Measurements from ENCODE around the gene TRPC5OS. TPM values are rescaled to one million over a fixed set of nuclear protein-coding genes. Genes with fewer than 3 reads are reported as not detected.
A peak's percentile ranks its signal among the peaks of the same experiment; 100 is the strongest.

TRPC5OS gene
- 4.8 TPM for total RNA-seq (ENCODE audit: insufficient read depth, low replicate concordance)

DNA sequence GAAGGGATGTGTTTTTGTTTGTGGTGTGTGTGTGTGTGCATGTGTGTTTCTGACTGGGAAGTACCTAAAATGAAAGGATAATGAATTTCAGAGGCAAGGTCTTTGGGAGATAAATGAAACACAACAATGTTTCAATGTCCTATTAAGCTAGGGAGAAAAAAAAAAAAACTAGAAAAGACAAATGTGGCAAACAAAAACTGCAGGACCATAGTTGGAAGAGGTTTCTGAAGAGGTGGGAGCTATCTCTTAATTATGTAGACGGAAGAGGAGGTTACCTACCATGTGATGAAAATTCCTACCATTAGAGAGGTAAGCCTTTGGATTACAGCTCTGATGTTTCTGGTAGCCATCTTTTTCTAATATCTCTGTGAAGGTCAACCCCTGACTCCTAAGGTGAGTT, at the start of gene TRPC5OS:
TSS of gene TRPC5OS (plus strand) at position 301 of the 400 bp plus-strand sequence. CDS start 25,669 bp downstream, outside the sequence.
- DNase-seq (ENCODE audit: low spot score) = no peak

DNA sequence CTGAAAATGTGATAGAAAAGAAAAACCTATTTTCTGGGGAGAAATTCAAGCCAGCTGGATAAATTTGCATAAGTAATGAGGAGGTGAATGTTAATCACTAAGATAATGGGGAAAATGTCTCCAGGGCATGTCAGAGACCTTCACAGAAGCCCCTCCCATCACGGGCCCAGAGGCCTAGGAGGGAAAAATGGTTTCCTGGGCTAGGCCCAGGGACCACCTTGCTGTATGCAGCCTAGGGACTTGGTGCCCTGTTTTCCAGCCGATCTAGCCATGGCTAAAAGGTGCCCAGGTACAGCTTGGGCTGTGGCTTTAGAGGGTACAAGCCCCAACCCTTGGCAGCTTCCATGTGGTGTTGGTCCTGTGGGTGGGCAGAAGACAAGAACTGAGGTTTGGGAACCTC, 46.6 kb upstream of the TRPC5OS start:
- DNase-seq (ENCODE audit: low spot score) = no peak

DNA sequence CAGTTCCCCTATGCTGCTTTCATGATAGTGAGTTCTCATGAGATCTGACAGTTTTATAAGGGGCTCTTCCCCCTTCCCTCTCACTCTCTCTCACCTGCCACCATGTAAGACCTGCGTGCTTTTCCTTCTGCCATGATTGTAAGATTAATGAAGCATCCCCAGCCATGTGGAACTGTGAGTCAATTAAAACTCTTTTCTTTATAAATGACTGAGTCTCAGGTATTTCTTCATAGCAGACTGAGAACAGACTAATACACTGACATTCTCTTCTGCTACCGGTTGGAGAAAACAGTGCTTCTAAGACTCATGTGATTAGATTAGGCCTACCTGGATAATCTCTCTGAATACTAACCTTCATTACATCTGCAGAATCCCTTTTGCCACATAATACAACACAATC, 45.4 kb upstream of the TRPC5OS start:
- no peak for DNase-seq (ENCODE audit: low spot score)

DNA sequence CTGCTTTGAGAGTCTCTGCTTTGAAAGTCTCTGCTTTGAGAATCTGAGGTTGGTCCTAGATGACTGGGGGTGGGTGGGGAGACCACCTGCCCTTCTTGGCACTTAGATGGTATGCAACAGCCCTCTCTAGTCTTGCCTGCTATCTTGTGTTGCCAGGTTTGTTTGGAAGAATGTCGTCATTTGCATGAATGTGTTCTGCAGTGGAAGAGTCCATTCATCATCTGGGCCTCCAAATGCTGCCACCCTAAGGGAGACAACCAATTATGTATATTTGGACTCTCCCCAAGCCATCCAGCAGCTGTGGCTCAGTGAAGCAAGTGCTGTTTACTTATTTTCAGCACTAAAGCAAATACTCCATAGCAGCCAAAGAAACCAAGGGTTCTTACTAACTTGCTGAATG, 44.6 kb upstream of the TRPC5OS start:
- no peak for DNase-seq (ENCODE audit: low spot score)

DNA sequence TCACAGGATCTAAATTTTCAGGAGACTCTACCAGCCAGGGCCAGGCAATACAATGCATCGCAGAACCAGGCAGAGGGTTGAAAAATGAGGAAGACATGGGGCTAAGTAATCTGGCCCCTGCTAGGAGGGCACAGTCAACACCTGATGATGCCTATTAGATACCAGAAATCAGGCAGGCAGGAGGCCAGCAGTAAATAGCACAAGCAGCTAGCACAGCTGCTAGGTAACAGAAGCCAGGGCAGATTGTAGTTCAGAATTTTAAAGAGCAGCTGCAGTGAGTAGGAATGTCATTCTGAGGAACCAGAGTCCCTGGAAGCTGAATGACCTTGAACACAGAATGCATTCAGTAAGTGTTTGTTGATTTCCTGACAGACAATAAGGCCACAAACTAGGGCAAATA, 38.8 kb upstream of the TRPC5OS start:
- DNase-seq (ENCODE audit: low spot score) = no peak

DNA sequence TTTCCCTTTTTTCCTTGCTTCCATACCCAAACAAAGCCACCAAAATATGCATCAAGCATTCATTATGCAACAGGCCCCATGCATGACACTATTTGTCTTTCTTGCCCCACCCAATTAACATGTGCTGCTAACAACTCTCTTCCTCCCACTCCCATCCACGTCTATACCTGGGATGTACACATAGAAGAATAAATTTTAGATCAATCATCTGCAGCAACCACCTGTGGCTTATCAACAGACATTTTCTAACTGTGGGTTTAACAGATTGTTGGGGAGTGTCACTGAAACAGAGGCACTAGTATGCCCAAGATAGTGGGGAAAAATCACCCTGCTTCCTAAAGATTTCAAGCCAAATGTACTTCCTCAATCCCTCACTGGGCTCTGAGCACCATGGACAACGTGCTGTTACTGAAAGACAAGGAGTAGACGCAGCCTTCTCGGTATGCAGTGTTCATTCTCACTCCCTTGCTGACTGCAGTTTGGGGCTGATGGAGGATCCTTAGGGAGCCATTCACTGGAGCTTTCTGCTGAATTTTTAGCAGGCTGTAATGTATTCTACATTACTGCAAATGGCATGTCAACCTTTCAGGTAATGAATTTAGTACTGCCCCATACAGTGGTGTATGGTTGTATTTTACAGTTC, 28.4 kb upstream of the TRPC5OS start:
- no peak for DNase-seq (ENCODE audit: low spot score)

DNA sequence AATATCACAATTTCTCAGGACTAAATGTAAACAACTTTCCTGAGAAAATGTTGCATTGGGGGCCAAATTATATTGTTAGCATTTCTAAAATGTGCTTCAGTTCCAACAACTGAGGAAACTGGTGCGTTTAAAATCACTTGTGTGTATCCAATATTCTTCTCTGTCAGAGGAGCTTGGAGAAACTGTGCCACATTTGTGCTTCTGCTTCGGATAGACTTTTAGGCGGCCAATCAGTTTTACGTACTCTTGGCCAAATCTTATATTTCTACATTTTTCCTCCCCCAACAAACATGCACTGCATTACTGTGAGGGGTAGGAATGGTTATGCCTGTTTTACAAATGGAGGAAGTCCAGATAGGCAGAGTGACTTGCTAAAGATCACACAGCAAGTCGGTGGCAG, 27.4 kb upstream of the TRPC5OS start:
- no peak for DNase-seq (ENCODE audit: low spot score)

DNA sequence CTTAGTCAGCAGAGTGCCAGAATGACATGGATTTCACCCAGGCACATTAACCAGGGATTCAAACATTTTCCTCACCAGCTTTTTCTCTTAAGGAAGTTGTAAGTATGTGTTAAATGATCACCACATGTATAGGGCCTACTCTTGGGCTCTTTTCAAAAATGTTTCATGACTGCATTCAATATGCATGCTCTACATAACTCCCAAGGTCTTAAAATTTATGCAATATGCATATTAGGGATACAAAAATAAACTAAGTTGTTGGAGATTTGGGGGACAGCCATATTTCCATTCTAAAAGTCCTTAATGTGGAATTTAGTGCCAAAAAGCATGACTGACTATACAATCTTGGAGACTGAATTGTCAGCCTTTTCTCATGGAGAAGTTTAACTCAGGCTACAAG, 25.0 kb upstream of the TRPC5OS start:
- DNase-seq (ENCODE audit: low spot score) = peak; percentile 0

DNA sequence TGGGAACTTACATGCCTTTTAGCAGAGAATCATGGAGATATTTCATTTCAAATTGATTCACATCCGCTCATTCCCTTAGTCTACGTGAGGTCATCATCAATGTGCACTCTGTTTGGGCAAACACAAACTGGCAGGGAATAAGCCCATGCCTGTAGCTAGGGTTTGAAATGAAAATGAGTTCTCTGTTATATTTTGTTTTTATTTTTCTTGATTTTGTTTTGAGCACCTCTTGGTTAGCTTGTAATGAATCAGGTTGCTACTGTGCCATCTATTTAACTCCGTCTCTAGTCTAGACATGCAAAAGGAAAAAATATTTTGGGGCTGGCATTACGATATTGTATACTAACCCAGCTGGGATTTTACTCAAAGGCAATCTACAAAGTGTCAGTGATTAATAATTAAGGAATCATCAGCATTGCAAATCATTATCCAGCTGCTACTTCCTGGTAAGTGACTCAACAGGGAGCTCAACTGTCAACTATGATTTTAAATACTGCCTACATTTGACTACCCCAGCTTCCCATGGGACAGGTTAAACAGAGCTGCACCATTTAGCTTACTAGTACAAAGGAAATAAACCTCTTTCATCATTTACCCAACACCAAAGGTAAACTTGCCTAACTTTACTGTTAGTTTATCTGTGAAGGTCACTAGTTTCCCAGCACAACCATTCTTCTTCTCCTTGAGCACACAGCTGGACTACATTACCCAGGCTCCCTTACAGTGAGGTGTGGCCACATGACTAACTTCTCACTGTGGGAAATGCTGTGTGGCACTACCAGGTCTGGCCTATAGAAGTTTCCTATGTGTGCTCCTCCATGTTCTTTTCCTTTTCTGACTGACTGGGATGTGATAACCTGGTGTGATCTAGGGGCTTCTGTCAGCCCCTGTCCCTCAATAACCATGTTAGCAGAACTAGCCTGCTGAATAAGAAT, 21.2 kb upstream of the TRPC5OS start:
- no peak for DNase-seq (ENCODE audit: low spot score)

DNA sequence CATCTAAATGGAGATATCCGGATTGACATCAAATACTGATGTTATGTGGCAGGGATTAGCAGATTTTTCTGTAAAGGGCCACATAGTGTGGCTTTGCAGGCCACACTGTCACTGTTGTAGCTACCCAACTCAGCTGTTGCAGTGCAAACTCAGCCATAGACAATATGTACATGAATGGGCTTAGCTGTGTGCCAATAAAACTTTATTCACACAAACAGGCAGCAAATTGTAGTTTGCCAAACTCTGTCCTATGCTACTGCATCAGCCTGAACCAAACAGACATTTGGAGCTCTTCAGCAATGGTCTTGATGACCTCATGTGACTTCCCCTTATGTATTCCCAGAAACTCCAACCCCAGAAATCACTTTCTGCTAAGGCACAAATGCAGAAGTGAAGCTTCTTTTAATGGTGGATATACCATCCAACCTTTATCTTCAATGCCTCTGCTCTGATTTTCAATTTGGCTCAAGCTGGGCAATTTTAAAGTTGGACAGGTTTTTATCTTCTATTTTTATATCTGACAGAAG, 18.4 kb upstream of the TRPC5OS start:
- DNase-seq (ENCODE audit: low spot score) = no peak

DNA sequence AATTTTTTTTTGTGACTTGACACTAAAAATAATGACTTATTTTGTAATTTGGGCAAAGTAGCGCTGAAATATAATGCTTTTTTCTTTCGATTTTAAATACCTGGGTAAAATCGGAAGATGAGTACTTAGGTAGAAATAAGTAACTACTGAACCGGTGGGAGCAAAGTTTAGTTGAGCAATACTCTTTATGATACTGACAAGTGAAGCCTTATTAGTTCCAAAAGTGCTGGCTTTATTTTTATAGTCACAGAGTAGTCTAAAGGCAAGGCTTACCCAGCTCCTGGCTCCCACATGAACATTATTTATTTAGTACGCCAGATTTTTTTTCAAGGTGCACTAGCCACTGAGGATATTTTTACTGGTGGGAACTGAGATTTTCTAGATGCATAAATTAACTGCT, 14.4 kb upstream of the TRPC5OS start:
- DNase-seq (ENCODE audit: low spot score) = no peak

DNA sequence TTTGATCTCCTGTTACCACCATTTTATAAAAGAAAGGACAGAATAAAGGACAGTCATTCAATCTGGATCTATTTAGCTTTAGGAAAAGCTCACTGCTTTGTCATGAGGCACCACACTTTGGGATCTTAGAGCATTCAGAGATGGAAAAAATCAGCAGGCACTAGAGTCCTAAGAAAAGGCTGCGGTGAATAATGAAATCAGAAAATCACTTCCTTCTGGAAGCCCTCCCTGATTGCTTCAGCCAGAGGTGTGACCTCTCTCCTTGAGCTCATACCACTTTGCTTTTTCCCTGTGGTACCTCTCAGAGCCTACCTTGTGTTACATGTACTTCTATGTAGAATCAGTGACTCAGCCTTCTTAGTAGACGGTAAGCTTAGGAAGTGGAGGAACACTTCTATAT, 8.7 kb upstream of the TRPC5OS start:
- DNase-seq (ENCODE audit: low spot score) = no peak

DNA sequence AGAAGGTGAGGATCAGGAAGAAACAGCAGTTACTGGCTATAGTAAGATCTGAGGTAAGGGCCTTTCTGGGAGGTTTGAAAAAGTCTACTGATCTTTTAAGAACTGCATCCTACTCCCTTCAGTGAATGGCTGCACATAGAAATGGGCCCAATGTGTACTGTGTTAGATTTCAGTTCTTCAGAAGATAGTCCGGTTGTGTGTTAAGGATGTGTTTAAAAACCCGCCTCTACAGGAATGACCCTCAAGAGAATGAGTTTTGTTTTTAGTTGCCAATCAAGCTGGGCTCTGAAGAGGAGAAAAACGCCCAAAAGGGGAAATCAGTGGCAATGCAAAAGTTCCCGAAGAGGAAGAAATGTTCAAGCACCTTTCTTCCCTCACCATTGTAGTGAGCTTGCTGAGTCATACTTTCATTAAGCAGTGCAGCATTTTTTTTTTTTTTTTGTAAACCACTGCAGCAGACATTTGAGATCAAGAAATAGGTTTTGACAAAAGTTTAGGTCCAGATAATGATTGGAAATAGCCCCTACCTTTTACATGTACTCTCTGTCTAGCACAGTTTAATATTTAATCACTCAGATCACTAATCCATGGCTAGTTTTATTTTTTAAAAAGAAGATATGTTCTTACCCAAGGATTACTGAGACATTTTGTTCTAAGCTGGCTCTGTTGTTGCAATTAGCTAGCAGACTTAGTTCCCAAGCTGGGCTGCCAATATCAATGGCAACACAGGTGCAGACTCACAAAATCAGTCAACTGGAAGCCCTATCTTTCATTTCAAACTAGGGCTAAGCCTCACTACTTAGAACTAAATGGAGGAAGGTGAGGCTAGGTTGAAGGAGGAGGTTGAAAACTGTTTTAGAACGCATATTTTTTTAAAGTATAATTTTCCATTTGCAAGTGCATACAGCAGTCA, 7.0 kb upstream of the TRPC5OS start:
- no peak for DNase-seq (ENCODE audit: low spot score)

DNA sequence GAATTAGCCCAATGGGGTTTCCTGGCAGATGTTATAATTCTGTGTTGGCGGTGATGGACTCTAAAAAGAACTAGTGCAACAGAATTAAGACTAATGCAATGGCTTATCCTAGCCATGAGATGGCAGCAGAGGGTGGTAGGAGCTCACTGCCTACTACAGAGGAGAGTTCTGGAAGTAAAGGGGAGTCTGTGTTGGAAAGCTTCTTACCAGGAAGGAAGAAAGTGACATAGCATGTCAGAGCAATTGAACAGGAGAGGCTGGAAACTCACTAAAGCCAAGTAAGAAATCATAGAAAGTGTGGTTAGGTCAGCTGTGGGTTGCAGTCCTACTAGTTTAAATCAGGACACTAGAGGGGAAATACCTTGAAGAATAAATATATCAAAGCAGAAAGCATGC, 6.3 kb upstream of the TRPC5OS start:
- peak; percentile 68 for DNase-seq (ENCODE audit: low spot score)

DNA sequence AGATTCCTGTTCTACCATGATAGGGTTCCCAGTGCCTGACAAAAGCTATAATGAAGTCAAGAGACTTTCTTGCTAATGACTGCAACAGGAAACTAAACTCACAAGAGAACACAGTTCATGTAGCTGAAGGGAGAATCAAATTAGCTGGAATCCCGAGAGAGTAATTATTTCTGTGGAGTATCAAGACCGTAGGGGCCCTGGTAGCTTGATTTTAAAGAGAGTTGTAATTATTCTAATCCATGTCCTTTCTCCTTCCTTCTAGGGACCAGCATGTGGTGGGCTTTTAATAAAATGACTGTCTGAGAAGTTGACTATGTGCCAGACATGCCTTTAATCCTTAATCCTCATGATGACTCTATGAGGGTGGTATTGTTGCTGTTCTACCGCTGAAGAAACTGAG, 1.7 kb upstream of the TRPC5OS start:
- DNase-seq (ENCODE audit: low spot score) = no peak

DNA sequence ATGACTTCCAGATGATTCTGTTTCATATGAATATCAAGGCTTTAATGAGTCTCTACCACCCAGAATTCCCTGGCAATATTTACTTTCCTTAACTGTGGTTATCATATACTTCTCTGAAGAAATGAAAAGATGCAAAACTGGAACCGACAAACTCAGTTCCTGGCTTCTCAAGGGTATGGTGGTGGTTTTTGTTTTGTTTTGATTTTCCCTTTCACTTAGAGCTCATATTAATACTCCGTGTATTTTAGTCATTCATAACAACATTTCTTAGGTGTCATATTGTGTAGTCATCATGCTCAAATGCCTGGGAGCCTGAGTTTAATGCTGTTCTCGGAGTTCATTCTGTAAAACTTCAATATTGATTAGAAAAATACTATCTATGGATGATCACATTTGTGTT, 665 bp downstream of the TRPC5OS start:
- DNase-seq (ENCODE audit: low spot score) = no peak

DNA sequence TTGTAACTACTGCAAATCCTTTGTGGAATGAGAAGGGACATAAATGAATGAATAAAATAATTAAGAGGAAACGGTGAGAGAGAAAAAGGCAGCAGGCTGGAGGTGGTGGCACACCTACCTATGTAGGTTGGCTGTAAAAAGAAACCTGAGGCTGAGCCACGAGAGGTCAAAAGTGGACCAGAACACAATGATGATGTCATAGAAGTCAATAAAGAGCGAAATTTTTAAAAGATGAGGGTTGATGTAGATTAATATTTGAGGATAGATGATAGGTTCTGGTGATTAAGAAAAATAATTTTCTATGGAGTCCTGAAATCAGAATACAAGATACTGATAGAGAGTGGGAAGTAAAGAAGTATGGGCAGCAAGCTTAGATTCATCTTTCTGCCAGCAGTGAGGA, 1.7 kb downstream of the TRPC5OS start:
- no peak for DNase-seq (ENCODE audit: low spot score)

DNA sequence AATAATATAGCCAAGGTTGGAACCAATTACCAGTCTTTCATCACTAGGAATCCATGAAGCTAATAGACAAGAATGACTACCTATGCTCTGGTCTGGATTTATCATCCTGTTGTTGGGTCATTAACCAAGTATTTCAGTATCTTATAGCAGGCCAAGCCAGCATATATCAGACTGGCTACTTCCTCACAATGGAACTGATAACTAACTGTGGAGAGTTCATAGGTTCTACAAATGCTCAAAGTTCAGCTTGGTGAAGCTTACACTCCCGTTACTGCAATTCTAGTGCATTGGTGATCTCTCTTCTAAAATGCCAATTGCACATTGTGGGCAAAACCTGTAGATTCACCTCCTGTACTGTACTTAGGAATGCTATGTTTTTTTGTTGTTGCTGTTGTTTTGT, 4.8 kb downstream of the TRPC5OS start:
- DNase-seq (ENCODE audit: low spot score) = no peak

DNA sequence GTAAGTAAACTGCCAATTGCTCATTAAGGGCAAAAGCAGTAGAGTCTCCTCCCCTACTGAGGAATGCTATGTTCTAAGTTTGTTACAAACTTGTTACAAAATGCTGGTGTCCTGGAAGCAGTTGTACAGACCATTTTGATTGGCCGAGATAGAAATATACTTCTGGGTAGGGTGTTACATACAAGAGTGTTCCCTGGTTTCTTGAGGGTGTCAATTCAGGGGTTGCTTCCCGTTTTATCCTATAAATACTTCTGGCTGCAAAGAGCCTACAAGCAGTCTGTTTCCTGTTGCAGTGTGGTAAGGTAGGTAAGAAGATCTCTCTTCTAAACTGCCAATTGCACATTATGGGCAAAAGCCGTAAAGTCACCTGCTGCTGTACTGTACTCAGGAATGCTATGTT, 5.7 kb downstream of the TRPC5OS start:
- no peak for DNase-seq (ENCODE audit: low spot score)

DNA sequence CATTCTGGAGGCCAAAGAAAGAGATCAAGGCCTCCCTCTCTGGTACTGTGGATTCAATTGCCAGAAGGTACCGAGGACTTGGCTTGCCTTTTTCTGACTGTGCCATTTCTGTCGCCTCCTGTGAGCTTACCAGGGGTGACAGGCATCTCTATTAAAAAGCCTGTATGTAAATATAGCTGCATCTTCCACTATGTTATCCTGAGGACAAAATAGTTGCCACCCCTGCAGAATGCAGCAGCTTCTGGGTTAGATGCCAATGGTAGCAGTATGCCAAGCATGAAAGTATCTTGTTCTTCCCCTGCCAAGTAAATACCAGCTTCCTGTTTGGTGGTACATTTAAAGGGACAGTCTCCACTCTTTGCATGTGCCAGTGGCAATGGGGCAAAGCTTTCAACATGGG, 10.7 kb downstream of the TRPC5OS start:
- no peak for DNase-seq (ENCODE audit: low spot score)

DNA sequence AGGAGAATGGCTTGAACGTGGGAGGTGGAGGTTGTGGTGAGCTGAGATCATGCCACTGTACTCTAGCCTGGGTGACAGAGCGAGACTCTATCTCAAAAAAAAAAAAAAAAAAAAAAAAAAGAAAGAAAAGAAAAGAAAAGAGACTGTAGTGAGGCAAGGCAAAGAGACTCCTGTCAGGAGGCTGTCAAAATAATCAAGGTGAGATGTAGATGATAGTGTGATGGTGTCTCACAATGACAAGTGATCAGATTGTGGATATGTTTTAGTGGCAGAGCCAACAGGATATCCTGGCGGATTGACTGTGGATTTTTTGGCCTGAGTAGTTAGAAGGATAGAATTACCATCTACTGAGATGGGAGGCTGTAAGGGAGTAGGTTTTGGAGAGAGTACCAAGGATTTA, 12.6 kb downstream of the TRPC5OS start:
- no peak for DNase-seq (ENCODE audit: low spot score)

DNA sequence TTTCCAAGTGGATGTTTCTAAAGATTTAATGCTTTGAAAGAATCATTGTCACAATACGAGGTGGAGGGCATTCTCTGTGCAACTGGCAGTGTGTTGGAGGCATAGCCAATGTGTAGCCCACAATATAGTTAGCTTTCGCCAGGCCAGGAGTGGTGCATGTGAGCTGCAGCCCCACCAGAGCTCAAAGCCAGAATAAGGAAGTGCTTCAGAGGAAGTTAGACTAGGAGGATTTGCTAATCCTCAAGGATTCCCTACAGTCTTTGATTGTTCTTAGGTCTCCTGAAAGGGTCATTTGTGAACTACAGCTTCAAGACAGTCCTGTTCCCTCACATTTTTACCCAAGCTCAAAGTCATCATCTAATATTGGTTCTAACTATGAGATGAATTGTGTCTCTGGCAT, 16.4 kb downstream of the TRPC5OS start:
- no peak for DNase-seq (ENCODE audit: low spot score)

Measured in umbilical cord (tissue), 2 donors.